HepG2 (cell line): ENCODE data around the gene ACTR3. TPM values are rescaled to one million over a fixed set of nuclear protein-coding genes. Genes with fewer than 3 reads are reported as not detected.

Experiments used
- ATM ChIP-seq: fragments of 450-650 bp; IDR thresholded peaks from 2 replicates; pipeline ENCODE4 v1.7.1; 2017; ENCODE audit warnings: mild to moderate bottlenecking, borderline replicate concordance
- CHD2 ChIP-seq: IDR thresholded peaks from 2 replicates; pipeline ENCODE4 v1.6.1; 2011; ENCODE audit warnings: low read depth, low read length, improper control_type of control experiment
- KDM1A ChIP-seq: IDR thresholded peaks from 2 replicates; pipeline ENCODE4 v1.6.1; 2016; ENCODE audit warnings: missing compliant biosample characterization
- MAZ ChIP-seq, 2 experiments: sonication (generic) in 1 of 2; formaldehyde crosslinking in 1 of 2; IDR thresholded peaks; 2 replicates each; pipeline versions ENCODE4 v1.5.0 to v1.6.1; 2012 to 2020; ENCODE audit warnings: low read depth in 2 of 2, mild to moderate bottlenecking in 2 of 2, borderline replicate concordance in 1 of 2, improper control_type of control experiment in 1 of 2, low read length in 1 of 2, missing genetic modification reagents in 1 of 2, moderate library complexity in 1 of 2
- MBNL3 ChIP-seq: fragments of 250-450 bp; sonication (Bioruptor Pico); conservative IDR thresholded peaks from 2 replicates; pipeline ENCODE4 v1.8.0; 2022; ENCODE audit warnings: mild to moderate bottlenecking, inconsistent platforms
- MEF2D ChIP-seq: sonication (generic); formaldehyde crosslinking; IDR thresholded peaks from 2 replicates; pipeline ENCODE4 v1.5.1; 2020; ENCODE audit warnings: mild to moderate bottlenecking, missing genetic modification reagents
- PHF8 ChIP-seq: sonication (generic); formaldehyde crosslinking; IDR thresholded peaks from 2 replicates; pipeline ENCODE4 v1.5.0; 2020; ENCODE audit warnings: missing genetic modification reagents
- RCOR2 ChIP-seq: IDR thresholded peaks from 2 replicates; pipeline ENCODE4 v1.6.1; 2016; ENCODE audit warnings: missing biosample characterization, missing genetic modification reagents
- SPEN ChIP-seq: sonication (generic); formaldehyde crosslinking; IDR thresholded peaks from 2 replicates; pipeline ENCODE4 v1.5.1; 2020; ENCODE audit warnings: low read depth, mild to moderate bottlenecking, missing genetic modification reagents
- ZNF225 ChIP-seq: sonication (generic); formaldehyde crosslinking; IDR thresholded peaks from 2 replicates; pipeline ENCODE4 v1.4.0; 2020; ENCODE audit warnings: mild to moderate bottlenecking, missing genetic modification reagents
- ZNF3 ChIP-seq: IDR thresholded peaks from 2 replicates; pipeline ENCODE4 v1.7.0; 2017; ENCODE audit warnings: inconsistent platforms
- ZNF337 ChIP-seq: sonication (generic); formaldehyde crosslinking; IDR thresholded peaks from 2 replicates; pipeline ENCODE4 v1.5.1; 2020; ENCODE audit warnings: missing genetic modification reagents, low read depth, mild to moderate bottlenecking, borderline replicate concordance
- polyA plus RNA-seq, 8 experiments: library from polyadenylated mRNA; depleted of rRNA in 3 of 8; stranded (reverse) in 7 of 8; unstranded in 1 of 8; fragments of >200 nt; fragmentation: Illumina TruSeq in 4 of 8; extraction: Trizol in 4 of 8; gene quantifications; 2 replicates each; pipeline versions ENCODE4 v1.2.1 to v1.2.3, GENCODE V29; 2011 to 2016; ENCODE audit warnings: low read depth in 4 of 8, missing spikeins in 1 of 8, mixed read lengths in 1 of 8; ENCODE audit not compliant: insufficient read depth in 1 of 8
- total RNA-seq, 5 experiments: library from RNA; depleted of rRNA; stranded (reverse); fragments of >200 nt; fragmentation: Illumina TruSeq; extraction: Trizol; gene quantifications; 2 replicates each; pipeline ENCODE4 v1.2.3, GENCODE V29; 2016; ENCODE audit warnings: low read depth in 1 of 5
- TF ChIP-seq, protein P1 (sequence below): sonication (generic); formaldehyde crosslinking; IDR thresholded peaks from 2 replicates; pipeline ENCODE4 v1.4.0; 2020; ENCODE audit warnings: missing genetic modification reagents, borderline replicate concordance
- TF ChIP-seq, protein P2 (sequence below): sonication (generic); formaldehyde crosslinking; IDR thresholded peaks from 2 replicates; pipeline ENCODE4 v1.5.1; 2020; ENCODE audit warnings: missing genetic modification reagents, mild to moderate bottlenecking, borderline replicate concordance
- TF ChIP-seq, protein P3 (sequence below): IDR thresholded peaks from 2 replicates; pipeline ENCODE4 v1.6.1; 2016; ENCODE audit warnings: low read depth, missing genetic modification reagents, missing compliant biosample characterization
- TF ChIP-seq, protein P4 (sequence below): sonication (generic); formaldehyde crosslinking; IDR thresholded peaks from 2 replicates; pipeline ENCODE4 v1.8.0; 2022; ENCODE audit warnings: mild to moderate bottlenecking, missing genetic modification reagents, moderate library complexity

The ACTR3 gene
- total and polyA plus RNA-seq, 2 of the 13 experiments (the other 11 are each of a cell fraction or from before 2014, with no cell fraction given) = 123 to 225 TPM

- TF ChIP-seq, protein P1, sequence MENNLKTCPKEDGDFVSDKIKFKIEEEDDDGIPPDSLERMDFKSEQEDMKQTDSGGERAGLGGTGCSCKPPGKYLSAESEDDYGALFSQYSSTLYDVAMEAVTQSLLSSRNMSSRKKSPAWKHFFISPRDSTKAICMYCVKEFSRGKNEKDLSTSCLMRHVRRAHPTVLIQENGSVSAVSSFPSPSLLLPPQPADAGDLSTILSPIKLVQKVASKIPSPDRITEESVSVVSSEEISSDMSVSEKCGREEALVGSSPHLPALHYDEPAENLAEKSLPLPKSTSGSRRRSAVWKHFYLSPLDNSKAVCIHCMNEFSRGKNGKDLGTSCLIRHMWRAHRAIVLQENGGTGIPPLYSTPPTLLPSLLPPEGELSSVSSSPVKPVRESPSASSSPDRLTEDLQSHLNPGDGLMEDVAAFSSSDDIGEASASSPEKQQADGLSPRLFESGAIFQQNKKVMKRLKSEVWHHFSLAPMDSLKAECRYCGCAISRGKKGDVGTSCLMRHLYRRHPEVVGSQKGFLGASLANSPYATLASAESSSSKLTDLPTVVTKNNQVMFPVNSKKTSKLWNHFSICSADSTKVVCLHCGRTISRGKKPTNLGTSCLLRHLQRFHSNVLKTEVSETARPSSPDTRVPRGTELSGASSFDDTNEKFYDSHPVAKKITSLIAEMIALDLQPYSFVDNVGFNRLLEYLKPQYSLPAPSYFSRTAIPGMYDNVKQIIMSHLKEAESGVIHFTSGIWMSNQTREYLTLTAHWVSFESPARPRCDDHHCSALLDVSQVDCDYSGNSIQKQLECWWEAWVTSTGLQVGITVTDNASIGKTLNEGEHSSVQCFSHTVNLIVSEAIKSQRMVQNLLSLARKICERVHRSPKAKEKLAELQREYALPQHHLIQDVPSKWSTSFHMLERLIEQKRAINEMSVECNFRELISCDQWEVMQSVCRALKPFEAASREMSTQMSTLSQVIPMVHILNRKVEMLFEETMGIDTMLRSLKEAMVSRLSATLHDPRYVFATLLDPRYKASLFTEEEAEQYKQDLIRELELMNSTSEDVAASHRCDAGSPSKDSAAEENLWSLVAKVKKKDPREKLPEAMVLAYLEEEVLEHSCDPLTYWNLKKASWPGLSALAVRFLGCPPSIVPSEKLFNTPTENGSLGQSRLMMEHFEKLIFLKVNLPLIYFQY = peak; percentile 85; the same call in 1 of the 2 replicates
- TF ChIP-seq SPEN = peak; percentile 39; the same call in 1 of the 2 replicates
- 0 out of 2 replicates have a peak, but pooled peaks have one; percentile 22 for TF ChIP-seq KDM1A (CRISPR knock-in tag)
- peak; percentile 43; the same call in 1 of the 2 replicates for TF ChIP-seq PHF8 (CRISPR knock-in tag)
- TF ChIP-seq ZNF337 = peak; percentile 81; the same call in 1 of the 2 replicates
- TF ChIP-seq, protein P2, sequence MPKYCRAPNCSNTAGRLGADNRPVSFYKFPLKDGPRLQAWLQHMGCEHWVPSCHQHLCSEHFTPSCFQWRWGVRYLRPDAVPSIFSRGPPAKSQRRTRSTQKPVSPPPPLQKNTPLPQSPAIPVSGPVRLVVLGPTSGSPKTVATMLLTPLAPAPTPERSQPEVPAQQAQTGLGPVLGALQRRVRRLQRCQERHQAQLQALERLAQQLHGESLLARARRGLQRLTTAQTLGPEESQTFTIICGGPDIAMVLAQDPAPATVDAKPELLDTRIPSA (CRISPR knock-in tag) = no peak
- TF ChIP-seq, protein P3, sequence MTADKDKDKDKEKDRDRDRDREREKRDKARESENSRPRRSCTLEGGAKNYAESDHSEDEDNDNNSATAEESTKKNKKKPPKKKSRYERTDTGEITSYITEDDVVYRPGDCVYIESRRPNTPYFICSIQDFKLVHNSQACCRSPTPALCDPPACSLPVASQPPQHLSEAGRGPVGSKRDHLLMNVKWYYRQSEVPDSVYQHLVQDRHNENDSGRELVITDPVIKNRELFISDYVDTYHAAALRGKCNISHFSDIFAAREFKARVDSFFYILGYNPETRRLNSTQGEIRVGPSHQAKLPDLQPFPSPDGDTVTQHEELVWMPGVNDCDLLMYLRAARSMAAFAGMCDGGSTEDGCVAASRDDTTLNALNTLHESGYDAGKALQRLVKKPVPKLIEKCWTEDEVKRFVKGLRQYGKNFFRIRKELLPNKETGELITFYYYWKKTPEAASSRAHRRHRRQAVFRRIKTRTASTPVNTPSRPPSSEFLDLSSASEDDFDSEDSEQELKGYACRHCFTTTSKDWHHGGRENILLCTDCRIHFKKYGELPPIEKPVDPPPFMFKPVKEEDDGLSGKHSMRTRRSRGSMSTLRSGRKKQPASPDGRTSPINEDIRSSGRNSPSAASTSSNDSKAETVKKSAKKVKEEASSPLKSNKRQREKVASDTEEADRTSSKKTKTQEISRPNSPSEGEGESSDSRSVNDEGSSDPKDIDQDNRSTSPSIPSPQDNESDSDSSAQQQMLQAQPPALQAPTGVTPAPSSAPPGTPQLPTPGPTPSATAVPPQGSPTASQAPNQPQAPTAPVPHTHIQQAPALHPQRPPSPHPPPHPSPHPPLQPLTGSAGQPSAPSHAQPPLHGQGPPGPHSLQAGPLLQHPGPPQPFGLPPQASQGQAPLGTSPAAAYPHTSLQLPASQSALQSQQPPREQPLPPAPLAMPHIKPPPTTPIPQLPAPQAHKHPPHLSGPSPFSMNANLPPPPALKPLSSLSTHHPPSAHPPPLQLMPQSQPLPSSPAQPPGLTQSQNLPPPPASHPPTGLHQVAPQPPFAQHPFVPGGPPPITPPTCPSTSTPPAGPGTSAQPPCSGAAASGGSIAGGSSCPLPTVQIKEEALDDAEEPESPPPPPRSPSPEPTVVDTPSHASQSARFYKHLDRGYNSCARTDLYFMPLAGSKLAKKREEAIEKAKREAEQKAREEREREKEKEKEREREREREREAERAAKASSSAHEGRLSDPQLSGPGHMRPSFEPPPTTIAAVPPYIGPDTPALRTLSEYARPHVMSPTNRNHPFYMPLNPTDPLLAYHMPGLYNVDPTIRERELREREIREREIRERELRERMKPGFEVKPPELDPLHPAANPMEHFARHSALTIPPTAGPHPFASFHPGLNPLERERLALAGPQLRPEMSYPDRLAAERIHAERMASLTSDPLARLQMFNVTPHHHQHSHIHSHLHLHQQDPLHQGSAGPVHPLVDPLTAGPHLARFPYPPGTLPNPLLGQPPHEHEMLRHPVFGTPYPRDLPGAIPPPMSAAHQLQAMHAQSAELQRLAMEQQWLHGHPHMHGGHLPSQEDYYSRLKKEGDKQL (CRISPR knock-in tag) = peak; percentile 87
- no peak; the same call in 1 of the 2 replicates for TF ChIP-seq ZNF225
- no peak; the same call in none of the 2 replicates for TF ChIP-seq ZNF3 (CRISPR knock-in tag)
- peak; percentile 87 for TF ChIP-seq MAZ (IDR thresholded peaks at IDR 0.05; ENCODE audit: borderline replicate concordance, low read depth, low read length)
- TF ChIP-seq MAZ (CRISPR knock-in tag; IDR thresholded peaks at IDR 0.05; ENCODE audit: low read depth) = peak; percentile 87
- TF ChIP-seq, protein P4, sequence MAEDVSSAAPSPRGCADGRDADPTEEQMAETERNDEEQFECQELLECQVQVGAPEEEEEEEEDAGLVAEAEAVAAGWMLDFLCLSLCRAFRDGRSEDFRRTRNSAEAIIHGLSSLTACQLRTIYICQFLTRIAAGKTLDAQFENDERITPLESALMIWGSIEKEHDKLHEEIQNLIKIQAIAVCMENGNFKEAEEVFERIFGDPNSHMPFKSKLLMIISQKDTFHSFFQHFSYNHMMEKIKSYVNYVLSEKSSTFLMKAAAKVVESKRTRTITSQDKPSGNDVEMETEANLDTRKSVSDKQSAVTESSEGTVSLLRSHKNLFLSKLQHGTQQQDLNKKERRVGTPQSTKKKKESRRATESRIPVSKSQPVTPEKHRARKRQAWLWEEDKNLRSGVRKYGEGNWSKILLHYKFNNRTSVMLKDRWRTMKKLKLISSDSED (CRISPR knock-in tag) = no peak
- peak; percentile 65 for TF ChIP-seq MEF2D (CRISPR knock-in tag)
- TF ChIP-seq ATM = no peak
- TF ChIP-seq RCOR2 (CRISPR knock-in tag) = peak; percentile 78
- TF ChIP-seq MBNL3 = 0 out of 2 replicates have a peak, but pooled peaks have one; percentile 15
- no peak; the same call in 1 of the 2 replicates for TF ChIP-seq CHD2
Observed at GRCh38 chr2:113977660-113978523, 88.0 kb downstream of the ACTR3 start (continued).
